GM12878 (cell line): ENCODE results near the gene KIF15.

Experiments used
- BCLAF1 ChIP-seq: fragments of 450-650 bp; IDR thresholded peaks from 2 replicates; pipeline ENCODE4 v1.6.1; 2017; ENCODE audit warnings: antibody characterized with exemption, mild to moderate bottlenecking, moderate library complexity
- EP300 ChIP-seq, 2 experiments: fragments of 150-350 bp in 1 of 2; IDR thresholded peaks; 2 replicates each; pipeline ENCODE4 v1.6.1; 2011 to 2012; ENCODE audit warnings: low read depth in 2 of 2, low read length in 2 of 2, borderline replicate concordance in 1 of 2, improper control_type of control experiment in 1 of 2, inconsistent platforms in 1 of 2; ENCODE audit not compliant: control insufficient read depth in 1 of 2
- ESRRA ChIP-seq: IDR thresholded peaks from 2 replicates; pipeline ENCODE4 v1.6.1; 2012; ENCODE audit warnings: mild to moderate bottlenecking, low read length, improper control_type of control experiment
- MEF2A ChIP-seq: IDR thresholded peaks from 2 replicates; pipeline ENCODE4 v1.6.1; 2011; ENCODE audit warnings: low read depth, mild to moderate bottlenecking, low read length, moderate library complexity; ENCODE audit not compliant: insufficient read depth
- SIX5 ChIP-seq: IDR thresholded peaks from 2 replicates; pipeline ENCODE4 v1.6.1; 2011; ENCODE audit warnings: mild to moderate bottlenecking, low read depth, low read length, moderate library complexity; ENCODE audit not compliant: severe bottlenecking
- SRF ChIP-seq, 2 experiments: IDR thresholded peaks; 2 replicates each; pipeline ENCODE4 v1.6.1; 2011; ENCODE audit warnings: low read depth in 2 of 2, low read length in 2 of 2, mild to moderate bottlenecking in 1 of 2, moderate library complexity in 1 of 2
- ZNF217 ChIP-seq: fragments of 450-650 bp; IDR thresholded peaks from 2 replicates; pipeline ENCODE4 v1.6.1; 2017; ENCODE audit warnings: antibody characterized with exemption, mild to moderate bottlenecking
- ZNF24 ChIP-seq: fragments of 450-650 bp; IDR thresholded peaks from 2 replicates; pipeline ENCODE4 v1.6.1; 2017; ENCODE audit warnings: antibody characterized with exemption, mild to moderate bottlenecking
- TF ChIP-seq, protein P1 (sequence below), 3 experiments: IDR thresholded peaks in 2 of 3; conservative IDR thresholded peaks in 1 of 3; 2 replicates each; pipeline ENCODE4 v1.5.1; 2011; ENCODE audit warnings: low read depth in 3 of 3, low read length in 3 of 3, mild to moderate bottlenecking in 3 of 3, control low read depth in 2 of 3, moderate library complexity in 2 of 3, inconsistent platforms in 1 of 3, mixed read lengths in 1 of 3; ENCODE audit not compliant: control insufficient read depth in 2 of 3, insufficient read depth in 1 of 3; ENCODE audit errors: extremely low read depth in 1 of 3

DNA sequence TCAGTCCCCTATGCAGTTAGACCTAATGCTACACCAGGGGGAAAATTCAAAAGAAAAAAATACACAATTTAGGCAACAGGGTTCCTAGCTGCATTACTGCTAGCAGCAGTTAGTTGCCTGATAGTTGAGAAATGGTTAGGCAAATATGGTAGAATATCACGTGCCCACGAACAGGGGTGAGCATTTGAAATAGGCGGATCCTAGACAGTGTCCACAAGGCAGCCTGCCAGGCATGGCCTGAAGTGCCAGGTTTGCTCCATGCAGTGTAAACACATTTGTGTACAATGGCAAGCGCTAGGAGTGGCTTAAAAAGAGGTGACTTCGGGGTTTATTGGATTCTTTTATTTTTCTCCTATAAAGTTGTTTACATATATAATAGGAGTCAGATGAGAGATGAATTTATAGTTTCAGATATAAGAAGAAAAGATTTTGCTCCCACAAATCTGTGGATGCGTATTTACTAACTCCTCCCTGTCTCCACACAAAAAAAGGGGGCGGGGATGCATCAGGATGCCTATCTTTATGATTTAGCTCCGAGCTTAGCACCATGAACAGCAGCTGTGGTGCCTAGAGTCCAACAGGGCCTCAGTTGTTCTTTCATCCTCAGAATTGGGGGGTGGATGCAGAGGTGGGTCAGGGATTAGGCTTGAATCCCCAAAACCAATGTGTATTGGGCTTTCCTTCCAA is 108.9 kb downstream of the KIF15 start:
- TF ChIP-seq SIX5 (no peak), ZNF24 (no peak), EP300 (IDR thresholded peaks at IDR 0.05; ENCODE audit: borderline replicate concordance in 1 of 2, control insufficient read depth in 1 of 2, low read depth in 2 of 2, low read length in 2 of 2) (no peak), MEF2A (no peak), ESRRA (no peak), BCLAF1 (no peak), ZNF217 (no peak), SRF (IDR thresholded peaks at IDR 0.05; ENCODE audit: low read depth in 2 of 2, low read length in 2 of 2) (no peak)
- TF ChIP-seq, protein P1, sequence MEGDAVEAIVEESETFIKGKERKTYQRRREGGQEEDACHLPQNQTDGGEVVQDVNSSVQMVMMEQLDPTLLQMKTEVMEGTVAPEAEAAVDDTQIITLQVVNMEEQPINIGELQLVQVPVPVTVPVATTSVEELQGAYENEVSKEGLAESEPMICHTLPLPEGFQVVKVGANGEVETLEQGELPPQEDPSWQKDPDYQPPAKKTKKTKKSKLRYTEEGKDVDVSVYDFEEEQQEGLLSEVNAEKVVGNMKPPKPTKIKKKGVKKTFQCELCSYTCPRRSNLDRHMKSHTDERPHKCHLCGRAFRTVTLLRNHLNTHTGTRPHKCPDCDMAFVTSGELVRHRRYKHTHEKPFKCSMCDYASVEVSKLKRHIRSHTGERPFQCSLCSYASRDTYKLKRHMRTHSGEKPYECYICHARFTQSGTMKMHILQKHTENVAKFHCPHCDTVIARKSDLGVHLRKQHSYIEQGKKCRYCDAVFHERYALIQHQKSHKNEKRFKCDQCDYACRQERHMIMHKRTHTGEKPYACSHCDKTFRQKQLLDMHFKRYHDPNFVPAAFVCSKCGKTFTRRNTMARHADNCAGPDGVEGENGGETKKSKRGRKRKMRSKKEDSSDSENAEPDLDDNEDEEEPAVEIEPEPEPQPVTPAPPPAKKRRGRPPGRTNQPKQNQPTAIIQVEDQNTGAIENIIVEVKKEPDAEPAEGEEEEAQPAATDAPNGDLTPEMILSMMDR (IDR thresholded peaks at IDR 0.05 in 2 of 3, conservative IDR thresholded peaks at IDR 0.05 in 1 of 3; ENCODE audit: control insufficient read depth in 2 of 3, extremely low read depth in 1 of 3, insufficient read depth in 1 of 3, low read depth in 3 of 3, low read length in 3 of 3): no peak
